WI38 (cell line): Measurements from ENCODE around the gene PRICKLE2.

Experiments
- H3K4me3 ChIP-seq: 2 replicates; pipeline ENCODE4 v1.5.1; 2011; ENCODE audit warnings: low read depth, mild to moderate bottlenecking, control low read depth, low read length
- TF ChIP-seq, protein P1 (sequence below): IDR thresholded peaks from 2 replicates; pipeline ENCODE4 v1.5.1; 2012; ENCODE audit warnings: low read depth, mild to moderate bottlenecking, control low read depth, low read length

Gene PRICKLE2

DNA sequence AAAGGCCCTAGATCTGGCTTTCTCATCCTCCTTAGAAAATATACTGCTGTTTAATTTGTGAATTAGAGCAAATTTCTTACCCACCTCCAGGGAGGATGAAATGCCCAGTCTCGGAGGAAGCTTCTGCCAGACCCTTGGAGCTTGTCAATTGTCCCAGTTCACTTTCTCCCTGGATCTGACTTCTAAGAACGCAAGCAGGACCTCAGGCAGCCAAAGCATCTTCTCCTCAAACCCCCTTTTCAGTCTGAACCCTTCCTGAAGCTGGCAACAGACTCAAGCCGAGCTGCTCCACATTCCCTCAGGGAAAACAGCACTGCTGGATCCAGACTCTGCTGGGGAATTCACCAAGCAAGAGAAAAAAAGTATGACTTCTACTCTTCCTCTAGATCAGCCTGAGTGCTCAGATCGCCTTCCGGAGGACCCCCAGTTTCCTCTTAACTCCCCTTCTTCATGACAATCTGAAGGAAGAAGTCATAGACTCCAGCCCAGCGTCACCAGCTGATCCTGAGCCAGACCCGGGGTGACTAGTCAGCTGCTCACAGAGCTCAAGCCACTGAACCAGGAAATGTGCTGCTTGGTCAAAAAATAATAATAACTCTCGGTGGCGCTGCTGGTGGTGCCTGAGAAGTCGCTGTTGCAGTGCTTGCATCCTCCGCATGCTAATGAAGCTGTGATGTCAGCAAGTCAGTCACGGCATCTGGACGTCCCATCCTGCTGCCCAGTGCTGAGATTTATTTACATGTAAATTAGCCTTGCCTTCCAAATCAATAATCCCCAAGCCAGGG, at the start of gene PRICKLE2:
Gene PRICKLE2 (minus strand): TSS at position 641 of the 785 bp plus-strand sequence. CDS start 26,539 bp downstream, outside the sequence.
- TF ChIP-seq, protein P1, sequence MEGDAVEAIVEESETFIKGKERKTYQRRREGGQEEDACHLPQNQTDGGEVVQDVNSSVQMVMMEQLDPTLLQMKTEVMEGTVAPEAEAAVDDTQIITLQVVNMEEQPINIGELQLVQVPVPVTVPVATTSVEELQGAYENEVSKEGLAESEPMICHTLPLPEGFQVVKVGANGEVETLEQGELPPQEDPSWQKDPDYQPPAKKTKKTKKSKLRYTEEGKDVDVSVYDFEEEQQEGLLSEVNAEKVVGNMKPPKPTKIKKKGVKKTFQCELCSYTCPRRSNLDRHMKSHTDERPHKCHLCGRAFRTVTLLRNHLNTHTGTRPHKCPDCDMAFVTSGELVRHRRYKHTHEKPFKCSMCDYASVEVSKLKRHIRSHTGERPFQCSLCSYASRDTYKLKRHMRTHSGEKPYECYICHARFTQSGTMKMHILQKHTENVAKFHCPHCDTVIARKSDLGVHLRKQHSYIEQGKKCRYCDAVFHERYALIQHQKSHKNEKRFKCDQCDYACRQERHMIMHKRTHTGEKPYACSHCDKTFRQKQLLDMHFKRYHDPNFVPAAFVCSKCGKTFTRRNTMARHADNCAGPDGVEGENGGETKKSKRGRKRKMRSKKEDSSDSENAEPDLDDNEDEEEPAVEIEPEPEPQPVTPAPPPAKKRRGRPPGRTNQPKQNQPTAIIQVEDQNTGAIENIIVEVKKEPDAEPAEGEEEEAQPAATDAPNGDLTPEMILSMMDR, result no peak
- peak within 1 kb of the TSS; percentile 55 for H3K4me3 ChIP-seq

DNA sequence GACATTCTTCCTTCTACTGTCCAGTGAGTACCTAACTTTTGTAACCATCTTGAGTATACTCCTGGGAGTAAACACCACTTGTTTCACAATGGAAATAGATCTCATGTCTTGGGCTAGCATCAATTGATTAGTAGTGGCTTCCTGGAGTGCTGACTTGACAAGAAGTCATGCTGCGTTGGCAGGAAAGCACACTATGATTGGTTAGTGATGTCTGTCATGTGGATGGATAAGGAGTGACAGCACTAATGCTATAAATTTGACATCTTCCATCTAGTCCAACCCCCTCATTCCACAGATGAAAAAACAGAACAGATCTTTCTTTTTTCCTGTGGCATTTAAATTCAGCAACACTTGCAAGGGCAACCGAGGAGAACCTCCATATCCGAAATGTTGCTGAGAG, 47.6 kb upstream of the PRICKLE2 start:
- H3K4me3 ChIP-seq, result no peak overlapping the region
- TF ChIP-seq, protein P1, result no peak

DNA sequence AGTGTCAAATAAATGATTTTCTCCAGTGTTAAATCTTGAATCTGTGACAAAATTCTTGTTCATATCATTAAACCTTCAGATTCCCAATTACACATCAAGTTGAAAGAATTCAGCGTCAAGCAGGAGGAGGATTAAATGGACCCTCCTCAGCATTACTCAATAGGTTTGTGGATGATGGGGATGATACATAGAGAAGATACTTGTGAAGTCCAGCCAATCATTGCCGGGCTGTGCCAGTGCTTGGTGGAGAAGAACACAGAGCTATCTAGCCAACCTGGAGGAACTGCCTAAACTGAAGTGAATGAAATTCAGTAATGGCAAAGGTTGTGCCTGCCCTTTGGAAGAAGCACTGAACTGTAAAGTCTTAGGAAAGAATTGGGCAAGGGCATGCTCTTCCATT, 47.0 kb upstream of the PRICKLE2 start:
- TF ChIP-seq, protein P1, result no peak
- H3K4me3 ChIP-seq, result no peak overlapping the region

GRCh38 chr3:64271631-64272030, 46.4 kb upstream of the PRICKLE2 start:
- H3K4me3 ChIP-seq, result no peak overlapping the region
- TF ChIP-seq, protein P1, result no peak

- no peak overlapping the region for H3K4me3 ChIP-seq
- TF ChIP-seq, protein P1, result no peak
Measured at GRCh38 chr3:64270866-64271260, 45.6 kb upstream of the PRICKLE2 start.

DNA sequence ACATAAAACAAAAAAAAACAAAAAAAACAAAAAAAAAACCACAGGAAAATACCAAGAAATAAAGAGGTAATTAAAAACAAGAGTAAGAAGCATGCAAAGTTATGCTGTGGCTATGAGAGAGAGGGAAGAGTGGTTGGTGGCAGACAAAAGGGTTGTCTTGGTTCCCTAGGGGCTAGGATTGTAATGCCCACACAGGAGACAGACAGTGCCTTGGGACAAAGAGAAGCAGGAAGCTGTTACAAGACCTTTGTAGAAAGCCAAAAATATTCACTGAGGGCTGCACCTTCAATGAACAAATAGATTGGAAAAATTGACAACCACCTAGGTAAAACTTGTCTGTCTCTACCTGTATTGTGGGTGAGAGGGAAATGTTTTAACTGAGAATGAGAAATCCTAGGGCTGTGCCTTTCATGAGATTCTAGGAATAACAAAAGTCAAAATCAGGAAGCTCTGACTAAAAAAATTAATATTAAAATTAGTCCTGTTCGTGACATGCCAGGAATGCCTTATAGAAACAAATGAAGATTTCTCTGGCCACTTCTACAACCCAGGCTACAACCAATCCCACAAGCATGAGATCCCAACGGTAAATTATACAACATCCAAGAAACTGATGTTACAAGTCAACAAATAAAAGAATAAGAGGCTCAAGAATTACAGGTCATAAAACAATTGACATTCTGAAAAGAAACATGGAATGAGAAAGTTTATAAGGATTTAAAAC, 45.0 kb upstream of the PRICKLE2 start:
- H3K4me3 ChIP-seq, result no peak overlapping the region
- TF ChIP-seq, protein P1, result no peak

GRCh38 chr3:64268926-64269325, 43.7 kb upstream of the PRICKLE2 start:
- H3K4me3 ChIP-seq, result no peak overlapping the region
- TF ChIP-seq, protein P1, result no peak
